A673 (cell line): ENCODE data around the gene SARS1. TPM values are rescaled to one million over a fixed set of nuclear protein-coding genes. Genes with fewer than 3 reads are reported as not detected.
"Not testable (repeated sequence)": the region's sequence is repeated elsewhere in the genome, so short reads cannot be mapped to it uniquely, and the experiment has no call there.

Experiments used
- BruUV-seq: library from RNA; stranded (reverse); fragments of 400-500 nt; replicated peaks from 2 replicates; lab custom pipeline; 2021; lab: Mats Ljungman, UMichigan
- CTCF ChIA-PET: fragments of 300-600 bp; sonication (Branson Sonifier 250); formaldehyde crosslinking; loops from one replicate; lab custom pipeline; 2022; ENCODE audit warnings: antibody characterized with exemption; lab: Charles Lee
- POLR2A ChIA-PET: fragments of 300-600 bp; sonication (Branson Sonifier 250); formaldehyde crosslinking; loops from one replicate; lab custom pipeline; 2022; ENCODE audit warnings: antibody characterized with exemption; ENCODE audit not compliant: low non-redundant PET; lab: Charles Lee
- DNase-seq: peaks from one replicate; pipeline ENCODE4 v3.0.0-alpha.2; 2015; ENCODE audit warnings: low spot score
- H3K27ac ChIP-seq: fragments of 200-600 bp; sonication (generic); 2 replicates; pipeline ENCODE4 v1.5.1; 2016; ENCODE audit warnings: mixed run types, low read depth, mild to moderate bottlenecking, mixed read lengths, antibody characterized with exemption, low read length; ENCODE audit not compliant: poor library complexity, severe bottlenecking
- H3K27me3 ChIP-seq: fragments of 200-600 bp; sonication (generic); replicated peaks from 2 replicates; pipeline ENCODE4 v1.6.1; 2017; ENCODE audit warnings: mixed run types, low read depth, mild to moderate bottlenecking, mixed read lengths, antibody characterized with exemption, low read length; ENCODE audit not compliant: insufficient read depth, poor library complexity
- H3K36me3 ChIP-seq: fragments of 200-600 bp; sonication (generic); 2 replicates; pipeline ENCODE4 v1.6.1; 2016; ENCODE audit warnings: mixed run types, mild to moderate bottlenecking, mixed read lengths, antibody characterized with exemption, low read length; ENCODE audit not compliant: insufficient read depth, poor library complexity, severe bottlenecking
- H3K4me1 ChIP-seq: fragments of 200-600 bp; sonication (generic); 2 replicates; pipeline ENCODE4 v1.6.1; 2017; ENCODE audit warnings: mixed run types, mild to moderate bottlenecking, mixed read lengths, antibody characterized with exemption, low read length; ENCODE audit not compliant: insufficient read depth, poor library complexity, severe bottlenecking
- H3K4me3 ChIP-seq: fragments of 200-600 bp; sonication (generic); 2 replicates; pipeline ENCODE4 v1.5.1; 2016; ENCODE audit warnings: low read depth, mixed run types, mild to moderate bottlenecking, mixed read lengths, low read length; ENCODE audit not compliant: poor library complexity, severe bottlenecking
- H3K9me3 ChIP-seq: fragments of 200-600 bp; sonication (generic); 2 replicates; pipeline ENCODE4 v1.6.1; 2016; ENCODE audit warnings: mixed run types, low read depth, mild to moderate bottlenecking, mixed read lengths, antibody characterized with exemption, low read length; ENCODE audit not compliant: poor library complexity, severe bottlenecking
- CTCF ChIP-seq: fragments of 300-800, 200-600 bp; sonication (generic); conservative IDR thresholded peaks from 2 replicates; pipeline ENCODE4 v1.5.1; 2017; ENCODE audit warnings: low read depth, mild to moderate bottlenecking, antibody characterized with exemption, low read length, moderate library complexity, mixed read lengths
- EZH2 ChIP-seq: fragments of 200-600 bp; sonication (generic); IDR thresholded peaks from 2 replicates; pipeline ENCODE4 v1.6.1; 2017; ENCODE audit warnings: borderline replicate concordance, low read depth, mild to moderate bottlenecking, mixed read lengths, antibody characterized with exemption, low read length; ENCODE audit not compliant: poor library complexity, severe bottlenecking
- intact Hi-C: fragments of 100-400 bp; cut with micrococcal nuclease; formaldehyde crosslinking; loops from one replicate; pipeline ENCODE4 v1.10.0; 2022; ENCODE audit not compliant: unreplicated experiment
- total RNA-seq: library from RNA; stranded (reverse); gene quantifications from 2 replicates; pipeline ENCODE4 v1.2.3, GENCODE V29; 2021

Gene SARS1
- total RNA-seq, 1 experiment from 2014 or later, result 259 TPM

GRCh38 chr1:109167001-109167506, 46.7 kb upstream of the SARS1 start:
- Histone ChIP-seq H3K27me3 (no peaks in the 10 kb centered on the region), H3K27ac (peak overlapping the region; percentile 51), H3K9me3 (no peaks in the 10 kb centered on the region), H3K4me3 (no peak overlapping the region), H3K4me1 (peaks cover 38% of the 10 kb centered on the region), H3K36me3 (no peaks in the 10 kb centered on the region)
- ChIA-PET POLR2A (no interaction called here), CTCF (no interaction called here)
- DNase-seq, result peak; percentile 89
- intact Hi-C loops, result no loop called here
- TF ChIP-seq EZH2 (no peak), CTCF (no peak)
- no TSS peak for BruUV-seq

GRCh38 chr1:109170035-109170764, 43.5 kb upstream of the SARS1 start:
- ChIA-PET POLR2A (no interaction called here), CTCF (no interaction called here)
- no TSS peak for BruUV-seq
- Histone ChIP-seq H3K9me3 (no peaks in the 10 kb centered on the region), H3K27me3 (no peaks in the 10 kb centered on the region), H3K27ac (no peak overlapping the region), H3K4me3 (no peak overlapping the region), H3K4me1 (peaks cover 29% of the 10 kb centered on the region), H3K36me3 (no peaks in the 10 kb centered on the region)
- no peak for TF ChIP-seq CTCF
- no peak for TF ChIP-seq EZH2
- DNase-seq, result no peak
- intact Hi-C loops, result no loop called here

GRCh38 chr1:109171646-109172045, 42.1 kb upstream of the SARS1 start:
- Histone ChIP-seq H3K4me1 (peaks cover 26% of the 10 kb centered on the region), H3K9me3 (no peaks in the 10 kb centered on the region), H3K27me3 (no peaks in the 10 kb centered on the region), H3K27ac (no peak overlapping the region), H3K36me3 (no peaks in the 10 kb centered on the region), H3K4me3 (no peak overlapping the region)
- CTCF ChIA-PET, result no interaction called here
- no TSS peak for BruUV-seq
- TF ChIP-seq CTCF (no peak), EZH2 (no peak)
- no peak for DNase-seq
- POLR2A ChIA-PET, result no interaction called here
- intact Hi-C loops, result no loop called here

- H3K4me1 ChIP-seq, H3K27me3 ChIP-seq, intact Hi-C loops, DNase-seq, POLR2A ChIA-PET, H3K9me3 ChIP-seq, H3K4me3 ChIP-seq, BruUV-seq, CTCF ChIA-PET, H3K27ac ChIP-seq, H3K36me3 ChIP-seq: not testable (repeated sequence)
Observed at GRCh38 chr1:109176349-109176748, 37.4 kb upstream of the SARS1 start.

- POLR2A ChIA-PET, H3K4me3 ChIP-seq, H3K27ac ChIP-seq, BruUV-seq, intact Hi-C loops, H3K36me3 ChIP-seq, H3K9me3 ChIP-seq, H3K4me1 ChIP-seq, H3K27me3 ChIP-seq, DNase-seq: not testable (repeated sequence)
- CTCF ChIA-PET, result interaction anchor here (0.9 kb wide), 1 partner anchor 13 kb away, joined by 3 read pairs; no protein-coding TSS in a partner anchor
Observed at GRCh38 chr1:109180715-109181084, 33.0 kb upstream of the SARS1 start.
